ENCODE results near the gene ROPN1. TPM values are rescaled to one million over a fixed set of nuclear protein-coding genes. Genes with fewer than 3 reads are reported as not detected.
A peak's percentile ranks its signal among the peaks of the same experiment; 100 is the strongest.
"Not testable (repeated sequence)": the region's sequence is repeated elsewhere in the genome, so short reads cannot be mapped to it uniquely, and the experiment has no call there.

Gene ROPN1
- total RNA-seq, 4 donors from 2014 or later, result not detected

DNA sequence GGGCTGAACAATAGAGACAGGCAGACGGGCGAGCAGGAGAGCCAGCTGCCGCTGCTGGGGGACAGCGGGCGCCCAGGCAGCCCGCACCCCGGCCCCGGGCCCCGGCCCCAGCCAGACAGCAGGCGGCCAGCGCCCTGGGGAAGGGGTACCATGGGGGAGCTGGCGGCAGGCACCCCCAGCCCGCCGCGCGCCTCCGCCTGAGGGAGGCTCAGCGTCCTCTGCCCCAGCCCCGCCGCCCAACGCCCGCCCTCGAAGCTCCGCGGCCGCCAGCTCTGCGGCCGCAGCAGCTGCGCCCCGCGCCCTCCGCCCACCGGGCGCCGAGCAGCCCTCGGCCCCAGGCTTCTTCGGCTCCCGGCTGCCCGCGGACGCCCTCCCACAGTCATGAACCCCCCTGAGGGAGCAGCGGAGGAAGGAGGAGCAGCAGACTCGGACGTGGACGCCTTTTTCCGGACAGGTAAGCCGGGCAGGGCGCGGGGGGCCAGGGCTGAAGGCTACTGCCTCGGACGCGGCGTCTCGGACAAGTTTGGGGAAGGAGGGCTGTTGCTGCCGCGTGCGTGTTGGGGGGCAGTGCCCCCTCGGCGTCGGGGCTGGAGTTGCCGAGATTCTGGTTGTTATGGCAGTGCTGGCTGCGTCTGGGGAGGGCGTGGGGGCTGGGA lies 41.6 kb upstream of the ROPN1 start, which contains the start of gene KALRN:
Gene KALRN (plus strand): TSS at position 10 of the 656 bp plus-strand sequence.
- DNase-seq (ENCODE audit: low spot score) (no peak), ATAC-seq (ENCODE audit: low FRiP score) (peak; percentile 41)
- TF ChIP-seq, protein P1, sequence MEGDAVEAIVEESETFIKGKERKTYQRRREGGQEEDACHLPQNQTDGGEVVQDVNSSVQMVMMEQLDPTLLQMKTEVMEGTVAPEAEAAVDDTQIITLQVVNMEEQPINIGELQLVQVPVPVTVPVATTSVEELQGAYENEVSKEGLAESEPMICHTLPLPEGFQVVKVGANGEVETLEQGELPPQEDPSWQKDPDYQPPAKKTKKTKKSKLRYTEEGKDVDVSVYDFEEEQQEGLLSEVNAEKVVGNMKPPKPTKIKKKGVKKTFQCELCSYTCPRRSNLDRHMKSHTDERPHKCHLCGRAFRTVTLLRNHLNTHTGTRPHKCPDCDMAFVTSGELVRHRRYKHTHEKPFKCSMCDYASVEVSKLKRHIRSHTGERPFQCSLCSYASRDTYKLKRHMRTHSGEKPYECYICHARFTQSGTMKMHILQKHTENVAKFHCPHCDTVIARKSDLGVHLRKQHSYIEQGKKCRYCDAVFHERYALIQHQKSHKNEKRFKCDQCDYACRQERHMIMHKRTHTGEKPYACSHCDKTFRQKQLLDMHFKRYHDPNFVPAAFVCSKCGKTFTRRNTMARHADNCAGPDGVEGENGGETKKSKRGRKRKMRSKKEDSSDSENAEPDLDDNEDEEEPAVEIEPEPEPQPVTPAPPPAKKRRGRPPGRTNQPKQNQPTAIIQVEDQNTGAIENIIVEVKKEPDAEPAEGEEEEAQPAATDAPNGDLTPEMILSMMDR (IDR thresholded peaks at IDR 0.05), result no peak

DNA sequence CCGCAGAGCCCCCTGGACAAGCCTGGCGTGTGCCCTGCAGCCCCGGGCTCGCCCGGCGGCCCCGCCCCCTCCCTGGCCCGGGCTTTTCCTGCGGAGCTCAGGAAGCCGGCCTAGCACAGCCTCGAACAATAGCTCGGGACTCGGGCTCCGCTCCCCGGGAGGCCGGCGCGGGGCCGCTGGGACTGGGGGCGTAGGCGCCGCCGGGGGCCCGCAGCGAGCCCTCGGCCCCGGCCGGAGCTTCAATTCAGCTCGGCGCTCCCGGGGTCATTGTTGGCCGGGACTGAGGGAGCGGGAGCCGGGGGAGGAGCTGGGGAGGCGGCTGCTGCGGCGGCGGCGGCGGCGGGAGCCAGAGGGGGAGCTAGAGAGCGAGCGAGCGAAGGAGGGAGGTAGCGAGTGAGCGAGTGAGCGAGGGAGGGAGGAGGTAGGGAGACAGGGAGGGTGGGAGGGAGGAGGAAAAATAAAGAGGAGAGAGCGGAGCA lies 41.0 kb upstream of the ROPN1 start:
- ATAC-seq (ENCODE audit: low FRiP score) (peak; percentile 95), DNase-seq (ENCODE audit: low spot score) (peak; percentile 33)
- TF ChIP-seq, protein P1 (IDR thresholded peaks at IDR 0.05), result no peak

DNA sequence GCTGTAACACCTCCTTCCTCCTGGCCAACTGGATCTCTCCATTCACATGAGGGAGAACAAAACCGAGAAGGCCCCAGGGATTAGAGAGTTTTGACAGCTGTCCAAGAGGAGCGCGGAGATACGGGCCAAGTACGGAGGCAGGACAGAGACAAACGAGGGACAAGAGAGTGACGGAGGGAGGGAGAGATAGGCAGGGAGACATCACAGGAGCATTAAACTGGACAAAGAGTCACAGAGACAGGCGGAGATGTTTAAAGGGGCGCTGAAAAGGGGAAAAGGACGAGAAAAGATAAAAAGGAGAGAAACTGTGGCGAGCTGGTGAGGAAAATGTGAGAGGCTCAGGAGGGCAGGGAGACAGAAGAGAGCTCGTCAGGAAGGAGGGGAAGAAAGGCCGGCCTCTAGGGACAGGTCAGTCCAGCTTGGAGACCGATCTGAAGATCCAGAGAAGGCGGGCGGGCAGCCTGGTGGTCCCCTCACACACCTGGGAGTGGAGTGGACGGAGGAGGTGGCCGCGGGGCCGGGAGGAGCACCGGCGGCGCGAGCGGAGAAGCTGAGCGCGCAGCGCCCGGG lies 40.5 kb upstream of the ROPN1 start:
- DNase-seq (ENCODE audit: low spot score) (no peak), ATAC-seq (ENCODE audit: low FRiP score) (peak; percentile 6)
- TF ChIP-seq, protein P1 (IDR thresholded peaks at IDR 0.05), result no peak

DNA sequence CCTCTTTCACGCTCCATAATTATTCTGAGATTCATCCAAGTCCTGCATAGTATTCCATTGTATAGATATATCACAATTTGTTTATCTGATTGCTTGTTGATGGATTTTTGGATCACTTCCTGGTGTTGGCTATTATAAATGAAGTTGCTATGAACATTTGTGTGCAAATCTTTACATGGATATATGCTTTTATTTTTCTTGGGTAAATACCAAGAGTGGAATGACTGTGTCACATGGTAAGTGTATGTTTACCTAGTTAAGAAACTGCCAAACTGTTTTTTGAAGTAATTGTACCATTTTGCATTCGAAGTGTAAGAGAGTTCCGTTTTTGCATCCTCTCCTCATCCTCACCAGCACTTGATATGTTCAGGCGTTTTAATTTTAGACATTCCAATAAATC lies 34.6 kb upstream of the ROPN1 start:
- no peak for DNase-seq (ENCODE audit: low spot score)
- TF ChIP-seq, protein P1 (IDR thresholded peaks at IDR 0.05), result no peak
- ATAC-seq (ENCODE audit: low FRiP score), result no peak

DNA sequence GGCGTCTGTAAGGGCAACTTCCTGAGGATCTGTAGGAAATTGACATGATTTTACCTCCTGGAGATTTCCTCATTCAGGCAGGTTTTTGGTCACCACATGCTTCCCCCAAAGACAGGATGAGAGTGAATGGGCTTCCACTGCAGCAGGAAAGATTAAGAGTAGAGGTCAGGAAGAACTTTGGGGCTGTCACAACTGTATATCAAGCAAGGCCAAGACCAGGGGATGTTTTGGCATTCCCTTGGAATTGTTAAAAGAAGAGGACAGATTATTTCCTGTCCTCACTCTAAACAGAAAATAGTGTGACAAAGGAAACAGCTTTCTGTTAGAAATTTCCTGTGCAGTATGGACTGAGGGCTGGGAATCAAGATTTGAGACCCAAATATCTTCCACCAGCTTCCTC lies 31.6 kb upstream of the ROPN1 start:
- ATAC-seq (ENCODE audit: low FRiP score); DNase-seq (ENCODE audit: low spot score): not testable (repeated sequence)

DNA sequence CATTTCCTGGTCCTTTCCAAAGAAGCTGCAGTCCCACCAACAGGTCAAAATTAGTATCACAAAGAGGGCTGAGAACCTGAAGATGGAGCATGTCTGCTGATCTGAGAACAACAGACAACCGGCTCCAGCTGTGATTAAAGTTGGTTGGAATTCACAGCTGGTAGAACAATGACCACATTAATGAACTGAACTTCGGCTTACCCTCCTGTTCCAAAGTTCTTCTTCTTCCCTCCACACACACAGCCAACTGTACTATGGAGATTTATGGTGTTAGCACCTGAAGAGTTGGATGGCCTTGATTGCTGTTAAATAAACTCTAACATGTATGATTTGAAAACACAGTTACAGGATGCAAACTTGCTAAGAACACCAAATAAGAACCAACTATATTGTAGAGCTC lies 27.4 kb upstream of the ROPN1 start:
- TF ChIP-seq, protein P1 (IDR thresholded peaks at IDR 0.05), result no peak
- DNase-seq (ENCODE audit: low spot score), result no peak
- no peak for ATAC-seq (ENCODE audit: low FRiP score)

DNA sequence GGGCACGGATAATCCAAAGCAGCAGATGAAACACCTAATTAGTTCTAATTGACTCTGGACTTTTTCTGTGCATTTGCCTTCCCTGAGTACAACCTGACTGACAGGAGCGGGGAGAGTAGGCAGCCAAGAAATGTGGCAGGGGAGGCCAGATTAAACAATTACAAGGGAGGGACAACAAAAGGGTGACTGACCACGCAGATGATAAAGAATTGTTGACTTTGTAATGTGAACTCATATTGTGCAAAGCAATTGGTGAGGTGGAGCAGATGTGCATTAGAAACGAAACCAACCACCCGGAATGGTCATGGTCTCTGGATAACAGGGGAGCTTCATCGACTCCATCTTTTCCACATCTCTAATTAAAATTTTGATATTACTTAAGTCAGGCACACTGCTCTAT lies 25.6 kb upstream of the ROPN1 start:
- not testable (repeated sequence) for ATAC-seq (ENCODE audit: low FRiP score)

DNA sequence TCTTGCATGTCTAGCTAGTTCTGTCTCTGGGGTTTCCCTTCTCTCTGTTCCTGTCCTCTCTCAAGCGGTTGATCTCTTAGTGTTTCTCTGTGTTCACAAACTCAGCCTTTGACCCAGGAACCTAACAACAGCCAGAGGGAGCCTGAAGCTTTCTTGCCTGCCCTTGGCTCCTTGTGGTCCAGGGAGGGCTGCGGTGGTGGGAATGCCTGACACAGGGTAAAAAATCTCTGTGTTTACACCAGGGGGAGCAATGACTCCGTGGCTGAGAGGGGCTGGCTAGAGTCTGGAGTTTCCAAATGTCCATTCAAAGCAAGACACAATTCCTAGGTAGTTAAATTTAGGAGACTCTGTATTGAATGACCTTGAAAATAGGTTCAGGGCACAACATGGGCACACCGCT lies 24.6 kb upstream of the ROPN1 start:
- DNase-seq (ENCODE audit: low spot score), result not testable (repeated sequence)
- peak; percentile 87 for ATAC-seq (ENCODE audit: low FRiP score)

More for the DNA sequence above, 25.6 kb upstream of the ROPN1 start:
- not testable (repeated sequence) for DNase-seq (ENCODE audit: low spot score)
